ENCODE measurements around the gene ARL4A. TPM values are rescaled to one million over a fixed set of nuclear protein-coding genes. Genes with fewer than 3 reads are reported as not detected.
A peak's percentile ranks its signal among the peaks of the same experiment; 100 is the strongest.

Gene ARL4A
- total and polyA plus RNA-seq, 9 of the 15 experiments (the other 6 are each of a cell fraction or from before 2014, with no cell fraction given): 118 to 688 (median 172) TPM

DNA sequence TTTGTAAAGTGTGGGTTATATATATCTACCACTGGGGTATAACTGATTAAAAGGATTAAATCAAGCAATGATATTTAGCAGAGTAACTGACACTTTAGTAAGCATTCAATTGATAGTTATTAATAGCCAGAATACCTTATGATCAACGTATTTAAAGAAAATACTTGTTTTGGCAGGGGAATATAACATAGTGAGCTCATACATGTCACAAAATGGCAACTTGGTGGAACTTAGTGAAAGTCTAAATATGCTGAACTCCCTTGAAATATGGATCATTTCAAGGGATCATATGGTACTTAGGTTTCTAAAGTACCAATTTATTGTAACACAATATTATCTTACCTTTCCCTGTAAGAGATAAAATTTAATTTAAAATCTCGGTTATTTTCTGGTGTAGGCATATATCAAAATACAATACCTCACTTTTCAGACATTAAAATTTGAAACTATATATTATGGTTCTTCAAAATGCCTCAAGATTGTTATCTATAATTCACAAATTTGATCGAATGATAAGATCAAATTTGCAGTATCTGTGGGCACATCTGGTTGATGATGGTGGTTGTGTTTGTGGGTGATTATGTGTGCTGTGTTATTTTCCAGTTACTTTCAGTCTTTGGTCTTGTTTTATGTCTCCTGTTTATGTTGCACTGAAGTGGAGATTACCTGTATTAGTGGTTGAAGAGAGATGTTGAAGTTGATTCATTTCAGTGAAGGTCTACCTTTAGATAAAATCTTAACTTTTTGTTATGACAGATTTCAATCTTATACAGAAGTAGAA, 5.2 kb downstream of the ARL4A start (continued):
- TF ChIP-seq ZNF224 (CRISPR knock-in tag; IDR thresholded peaks at IDR 0.05) (no peak), ZNF121 (CRISPR knock-in tag; conservative IDR thresholded peaks at IDR 0.05) (no peak), SMARCE1 (IDR thresholded peaks at IDR 0.05) (peak; percentile 67; the same call in 1 of the 2 replicates), MTA2 (IDR thresholded peaks at IDR 0.05; ENCODE audit: low read depth) (peak; percentile 43), GATAD2B (IDR thresholded peaks at IDR 0.05; ENCODE audit: borderline replicate concordance) (0 out of 2 replicates have a peak, but pooled peaks have one; percentile 44), HNRNPH1 (optimal IDR thresholded peaks at IDR 0.05; ENCODE audit: low read depth, low read length) (no peak), MCM5 (IDR thresholded peaks at IDR 0.05; ENCODE audit: low read depth) (no peak), ZNF830 (CRISPR knock-in tag; IDR thresholded peaks at IDR 0.05) (no peak), ZNF551 (CRISPR knock-in tag; IDR thresholded peaks at IDR 0.05) (peak; percentile 64; the same call in 1 of the 2 replicates), ZNF57 (CRISPR knock-in tag; IDR thresholded peaks at IDR 0.05) (no peak), PRPF4 (IDR thresholded peaks at IDR 0.05; ENCODE audit: insufficient read depth, low read depth, low read length, poor library complexity, severe bottlenecking) (no peak), NBN (IDR thresholded peaks at IDR 0.05; ENCODE audit: low read depth) (peak; percentile 39; the same call in 1 of the 2 replicates), CCAR2 (IDR thresholded peaks at IDR 0.05; ENCODE audit: low read depth, low read length) (no peak), ARID1B (IDR thresholded peaks at IDR 0.05) (peak; percentile 66; the same call in 1 of the 2 replicates), ZNF134 (CRISPR knock-in tag; conservative IDR thresholded peaks at IDR 0.05) (no peak), ZNF124 (CRISPR knock-in tag; IDR thresholded peaks at IDR 0.05) (no peak), ZNF175 (CRISPR knock-in tag; IDR thresholded peaks at IDR 0.05; ENCODE audit: low read depth) (no peak), SIX5 (IDR thresholded peaks at IDR 0.05; ENCODE audit: borderline replicate concordance in 1 of 2, insufficient read depth in 1 of 2, low read depth in 1 of 2, low read length in 2 of 2) (no peak)
- TF ChIP-seq, protein P1, sequence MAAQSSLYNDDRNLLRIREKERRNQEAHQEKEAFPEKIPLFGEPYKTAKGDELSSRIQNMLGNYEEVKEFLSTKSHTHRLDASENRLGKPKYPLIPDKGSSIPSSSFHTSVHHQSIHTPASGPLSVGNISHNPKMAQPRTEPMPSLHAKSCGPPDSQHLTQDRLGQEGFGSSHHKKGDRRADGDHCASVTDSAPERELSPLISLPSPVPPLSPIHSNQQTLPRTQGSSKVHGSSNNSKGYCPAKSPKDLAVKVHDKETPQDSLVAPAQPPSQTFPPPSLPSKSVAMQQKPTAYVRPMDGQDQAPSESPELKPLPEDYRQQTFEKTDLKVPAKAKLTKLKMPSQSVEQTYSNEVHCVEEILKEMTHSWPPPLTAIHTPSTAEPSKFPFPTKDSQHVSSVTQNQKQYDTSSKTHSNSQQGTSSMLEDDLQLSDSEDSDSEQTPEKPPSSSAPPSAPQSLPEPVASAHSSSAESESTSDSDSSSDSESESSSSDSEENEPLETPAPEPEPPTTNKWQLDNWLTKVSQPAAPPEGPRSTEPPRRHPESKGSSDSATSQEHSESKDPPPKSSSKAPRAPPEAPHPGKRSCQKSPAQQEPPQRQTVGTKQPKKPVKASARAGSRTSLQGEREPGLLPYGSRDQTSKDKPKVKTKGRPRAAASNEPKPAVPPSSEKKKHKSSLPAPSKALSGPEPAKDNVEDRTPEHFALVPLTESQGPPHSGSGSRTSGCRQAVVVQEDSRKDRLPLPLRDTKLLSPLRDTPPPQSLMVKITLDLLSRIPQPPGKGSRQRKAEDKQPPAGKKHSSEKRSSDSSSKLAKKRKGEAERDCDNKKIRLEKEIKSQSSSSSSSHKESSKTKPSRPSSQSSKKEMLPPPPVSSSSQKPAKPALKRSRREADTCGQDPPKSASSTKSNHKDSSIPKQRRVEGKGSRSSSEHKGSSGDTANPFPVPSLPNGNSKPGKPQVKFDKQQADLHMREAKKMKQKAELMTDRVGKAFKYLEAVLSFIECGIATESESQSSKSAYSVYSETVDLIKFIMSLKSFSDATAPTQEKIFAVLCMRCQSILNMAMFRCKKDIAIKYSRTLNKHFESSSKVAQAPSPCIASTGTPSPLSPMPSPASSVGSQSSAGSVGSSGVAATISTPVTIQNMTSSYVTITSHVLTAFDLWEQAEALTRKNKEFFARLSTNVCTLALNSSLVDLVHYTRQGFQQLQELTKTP (IDR thresholded peaks at IDR 0.05; ENCODE audit: low read depth in 1 of 2, partially characterized antibody in 2 of 2): no peak
- TF ChIP-seq, protein P2, sequence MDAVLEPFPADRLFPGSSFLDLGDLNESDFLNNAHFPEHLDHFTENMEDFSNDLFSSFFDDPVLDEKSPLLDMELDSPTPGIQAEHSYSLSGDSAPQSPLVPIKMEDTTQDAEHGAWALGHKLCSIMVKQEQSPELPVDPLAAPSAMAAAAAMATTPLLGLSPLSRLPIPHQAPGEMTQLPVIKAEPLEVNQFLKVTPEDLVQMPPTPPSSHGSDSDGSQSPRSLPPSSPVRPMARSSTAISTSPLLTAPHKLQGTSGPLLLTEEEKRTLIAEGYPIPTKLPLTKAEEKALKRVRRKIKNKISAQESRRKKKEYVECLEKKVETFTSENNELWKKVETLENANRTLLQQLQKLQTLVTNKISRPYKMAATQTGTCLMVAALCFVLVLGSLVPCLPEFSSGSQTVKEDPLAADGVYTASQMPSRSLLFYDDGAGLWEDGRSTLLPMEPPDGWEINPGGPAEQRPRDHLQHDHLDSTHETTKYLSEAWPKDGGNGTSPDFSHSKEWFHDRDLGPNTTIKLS (IDR thresholded peaks at IDR 0.05; ENCODE audit: borderline replicate concordance, low read depth): no peak
- TF ChIP-seq, protein P3, sequence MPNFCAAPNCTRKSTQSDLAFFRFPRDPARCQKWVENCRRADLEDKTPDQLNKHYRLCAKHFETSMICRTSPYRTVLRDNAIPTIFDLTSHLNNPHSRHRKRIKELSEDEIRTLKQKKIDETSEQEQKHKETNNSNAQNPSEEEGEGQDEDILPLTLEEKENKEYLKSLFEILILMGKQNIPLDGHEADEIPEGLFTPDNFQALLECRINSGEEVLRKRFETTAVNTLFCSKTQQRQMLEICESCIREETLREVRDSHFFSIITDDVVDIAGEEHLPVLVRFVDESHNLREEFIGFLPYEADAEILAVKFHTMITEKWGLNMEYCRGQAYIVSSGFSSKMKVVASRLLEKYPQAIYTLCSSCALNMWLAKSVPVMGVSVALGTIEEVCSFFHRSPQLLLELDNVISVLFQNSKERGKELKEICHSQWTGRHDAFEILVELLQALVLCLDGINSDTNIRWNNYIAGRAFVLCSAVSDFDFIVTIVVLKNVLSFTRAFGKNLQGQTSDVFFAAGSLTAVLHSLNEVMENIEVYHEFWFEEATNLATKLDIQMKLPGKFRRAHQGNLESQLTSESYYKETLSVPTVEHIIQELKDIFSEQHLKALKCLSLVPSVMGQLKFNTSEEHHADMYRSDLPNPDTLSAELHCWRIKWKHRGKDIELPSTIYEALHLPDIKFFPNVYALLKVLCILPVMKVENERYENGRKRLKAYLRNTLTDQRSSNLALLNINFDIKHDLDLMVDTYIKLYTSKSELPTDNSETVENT (CRISPR knock-in tag; IDR thresholded peaks at IDR 0.05): no peak
